Effector memory CD8-positive, alpha-beta T cell (primary cell): ENCODE results near the gene LRRC57.

Source experiments
- ATAC-seq: fragments of 150-1000 bp; cut with Tn5 transposase; replicated peaks from 2 replicates; pipeline ENCODE4 v1.10.0; 2021; ENCODE audit warnings: mild to moderate bottlenecking, moderate library complexity
- DNase-seq, 3 experiments: peaks; one replicate each; pipeline ENCODE4 v3.0.0; 2021
- H3K27ac Mint-ChIP-seq, 2 donors: one replicate each; pipeline ENCODE4 v1.8.0; 2022; ENCODE audit warnings: mild to moderate bottlenecking in 2 of 2, mixed read lengths in 2 of 2, moderate library complexity in 2 of 2
- H3K27me3 Mint-ChIP-seq, 2 donors: one replicate each; pipeline ENCODE4 v1.8.0; 2022; ENCODE audit warnings: mixed read lengths in 2 of 2
- H3K36me3 Mint-ChIP-seq: one replicate; pipeline ENCODE4 v1.8.0; 2022; ENCODE audit warnings: mild to moderate bottlenecking, moderate library complexity, mixed read lengths; ENCODE audit not compliant: insufficient read depth
- H3K4me1 Mint-ChIP-seq, 2 donors: one replicate each; pipeline ENCODE4 v1.8.0; 2022; ENCODE audit warnings: low read depth in 2 of 2, mixed read lengths in 2 of 2
- H3K4me3 Mint-ChIP-seq, 2 donors: one replicate each; pipeline ENCODE4 v1.8.0; 2022; ENCODE audit warnings: mild to moderate bottlenecking in 2 of 2, mixed read lengths in 2 of 2, moderate library complexity in 2 of 2
- H3K9me3 Mint-ChIP-seq, 2 donors: one replicate each; pipeline ENCODE4 v1.8.0; 2022; ENCODE audit warnings: mixed read lengths in 2 of 2

Gene LRRC57

DNA sequence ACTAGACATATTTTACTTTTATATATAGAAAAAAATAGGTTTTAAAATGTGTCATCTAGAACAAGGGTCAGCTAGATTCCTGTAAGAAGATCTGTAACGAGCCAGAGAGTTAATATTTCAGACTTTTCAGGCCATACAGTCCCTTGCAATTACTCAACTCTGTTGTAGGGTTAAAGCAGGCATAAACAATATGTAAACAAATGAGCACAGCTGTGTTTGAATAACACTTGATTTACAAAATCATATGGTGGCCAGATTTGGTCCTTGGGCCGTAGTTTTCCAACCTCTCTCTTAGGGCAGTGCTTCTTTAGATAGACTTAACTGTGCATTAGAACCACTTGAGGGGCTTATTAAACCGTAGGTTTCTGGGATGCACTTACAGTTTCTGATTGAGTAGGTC lies 19.6 kb downstream of the LRRC57 start:
- DNase-seq, result no peak
- no peaks in the 10 kb centered on the region for H3K9me3 Mint-ChIP-seq
- peaks cover 16% of the 10 kb centered on the region for H3K36me3 Mint-ChIP-seq
- no peak overlapping the region for H3K4me3 Mint-ChIP-seq
- H3K27ac Mint-ChIP-seq, result peak overlapping the region in 1 of 2 donors; percentile 52
- no peaks in the 10 kb centered on the region for H3K4me1 Mint-ChIP-seq
- no peak for ATAC-seq
- no peaks in the 10 kb centered on the region for H3K27me3 Mint-ChIP-seq

- H3K27me3 Mint-ChIP-seq, result no peaks in the 10 kb centered on the region
- H3K4me3 Mint-ChIP-seq, result no peak overlapping the region
- ATAC-seq, result no peak
- H3K4me1 Mint-ChIP-seq, result no peaks in the 10 kb centered on the region
- H3K9me3 Mint-ChIP-seq, result no peaks in the 10 kb centered on the region
- H3K27ac Mint-ChIP-seq, result no peak overlapping the region
- H3K36me3 Mint-ChIP-seq, result peaks cover 49% of the 10 kb centered on the region
- DNase-seq, result no peak
Observed at GRCh38 chr15:42523331-42523730, 25.3 kb downstream of the LRRC57 start.

DNA sequence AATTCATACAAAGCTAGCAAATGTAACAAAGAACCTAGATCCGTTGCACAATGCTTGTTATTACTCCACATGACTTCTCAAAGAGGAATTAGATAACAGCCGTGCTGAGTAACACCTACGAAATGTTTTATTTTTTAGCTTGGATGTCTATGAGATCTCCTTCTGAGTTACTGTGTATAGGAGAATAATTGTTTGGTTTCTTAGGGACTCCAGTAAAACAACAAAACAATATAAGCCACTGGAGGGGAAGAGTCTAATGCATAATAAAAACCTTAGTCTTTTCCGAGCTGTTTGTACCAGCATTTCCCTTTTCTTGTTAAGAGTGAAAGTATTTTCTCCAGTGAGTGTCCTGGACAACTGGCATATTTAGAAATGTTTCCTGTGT lies 37.6 kb downstream of the LRRC57 start:
- peaks cover 0 to 3% of the 10 kb centered on the region in 2 donors for H3K4me1 Mint-ChIP-seq
- H3K27me3 Mint-ChIP-seq, result no peaks in the 10 kb centered on the region
- H3K27ac Mint-ChIP-seq, result no peak overlapping the region
- ATAC-seq (no peak), DNase-seq (no peak)
- H3K4me3 Mint-ChIP-seq, result no peak overlapping the region
- H3K9me3 Mint-ChIP-seq, result no peaks in the 10 kb centered on the region
- peaks cover 40% of the 10 kb centered on the region for H3K36me3 Mint-ChIP-seq

GRCh38 chr15:42510258-42511006 lies 38.2 kb downstream of the LRRC57 start:
- peak overlapping the region in 1 of 2 donors; percentile 28 for H3K27ac Mint-ChIP-seq

DNA sequence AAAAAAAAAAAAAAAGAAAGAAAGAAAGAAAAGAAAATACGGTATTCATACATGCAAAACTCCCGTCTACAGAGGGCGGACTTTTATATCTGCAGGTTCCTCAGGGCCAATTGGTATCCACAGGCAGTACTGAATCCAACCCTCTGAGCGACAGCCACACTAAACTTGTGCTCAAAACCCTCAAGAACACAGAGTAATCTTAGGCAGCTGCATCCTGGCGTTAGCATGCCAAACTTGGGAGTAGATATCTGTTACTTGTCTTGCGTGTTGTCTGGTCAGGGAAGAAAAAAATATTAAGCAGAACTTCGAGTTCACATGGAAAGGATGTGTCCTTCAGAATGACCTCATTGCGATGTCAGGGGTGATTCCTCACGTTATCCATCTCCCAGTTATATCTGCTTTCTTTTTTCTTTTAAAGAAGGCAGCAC lies 40.3 kb downstream of the LRRC57 start:
- no peak overlapping the region for H3K27ac Mint-ChIP-seq
- ATAC-seq, result no peak
- DNase-seq, result no peak
- no peak overlapping the region for H3K4me3 Mint-ChIP-seq
- H3K36me3 Mint-ChIP-seq, result peaks cover 26% of the 10 kb centered on the region
- H3K4me1 Mint-ChIP-seq, result peaks cover 0 to 3% of the 10 kb centered on the region in 2 donors
- no peaks in the 10 kb centered on the region for H3K9me3 Mint-ChIP-seq
- no peaks in the 10 kb centered on the region for H3K27me3 Mint-ChIP-seq

More at GRCh38 chr15:42510258-42511006, 38.2 kb downstream of the LRRC57 start:
- no peak overlapping the region for H3K4me3 Mint-ChIP-seq
- peaks cover 38% of the 10 kb centered on the region for H3K36me3 Mint-ChIP-seq
- H3K27me3 Mint-ChIP-seq, result no peaks in the 10 kb centered on the region
- peaks cover 0 to 3% of the 10 kb centered on the region in 2 donors for H3K4me1 Mint-ChIP-seq
- ATAC-seq, result no peak
- no peak for DNase-seq
- no peaks in the 10 kb centered on the region for H3K9me3 Mint-ChIP-seq

- Mint-ChIP-seq H3K27ac (no peak overlapping the region), H3K4me1 (peaks cover 0 to 3% of the 10 kb centered on the region in 2 donors), H3K36me3 (peaks cover 22% of the 10 kb centered on the region), H3K4me3 (no peak overlapping the region), H3K27me3 (no peaks in the 10 kb centered on the region), H3K9me3 (no peaks in the 10 kb centered on the region)
- no peak for DNase-seq
- ATAC-seq, result no peak
Observed at GRCh38 chr15:42507514-42507913, 41.1 kb downstream of the LRRC57 start.

DNA sequence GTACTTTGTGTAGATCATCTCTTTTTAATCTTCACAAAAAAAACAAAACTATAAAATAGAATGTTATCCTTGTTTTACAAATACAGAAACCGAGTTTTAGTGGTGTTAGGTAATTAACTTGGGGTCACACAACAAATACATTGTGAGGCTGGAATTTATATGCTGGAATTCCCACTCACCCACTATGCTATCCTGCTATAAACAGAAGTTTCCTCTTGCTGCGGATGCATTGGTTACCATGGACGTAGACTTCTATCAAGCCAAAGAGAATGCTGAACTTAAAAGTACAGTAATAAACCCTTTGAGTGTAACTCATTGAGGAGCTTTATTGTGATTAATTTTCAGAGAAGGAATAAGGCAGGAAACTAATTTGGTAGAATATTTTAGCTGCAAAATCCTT lies 44.0 kb downstream of the LRRC57 start:
- peaks cover 0 to 2% of the 10 kb centered on the region in 2 donors for H3K4me1 Mint-ChIP-seq
- H3K36me3 Mint-ChIP-seq, result peaks cover 18% of the 10 kb centered on the region
- no peak overlapping the region for H3K4me3 Mint-ChIP-seq
- no peak overlapping the region for H3K27ac Mint-ChIP-seq
- no peaks in the 10 kb centered on the region for H3K27me3 Mint-ChIP-seq
- DNase-seq (no peak), ATAC-seq (no peak)
- H3K9me3 Mint-ChIP-seq, result no peaks in the 10 kb centered on the region

GRCh38 chr15:42503825-42504224 lies 44.8 kb downstream of the LRRC57 start:
- ATAC-seq, result no peak

GRCh38 chr15:42502477-42502876 lies 46.1 kb downstream of the LRRC57 start:
- Mint-ChIP-seq H3K27ac (no peak overlapping the region), H3K36me3 (peaks cover 13% of the 10 kb centered on the region), H3K4me3 (no peak overlapping the region), H3K27me3 (no peaks in the 10 kb centered on the region), H3K4me1 (peaks cover 16 to 17% of the 10 kb centered on the region in 2 donors), H3K9me3 (no peaks in the 10 kb centered on the region)
- DNase-seq (no peak), ATAC-seq (no peak)

More at GRCh38 chr15:42503825-42504224, 44.8 kb downstream of the LRRC57 start:
- Mint-ChIP-seq H3K4me3 (no peak overlapping the region), H3K27me3 (no peaks in the 10 kb centered on the region), H3K4me1 (peaks cover 4 to 6% of the 10 kb centered on the region in 2 donors), H3K9me3 (no peaks in the 10 kb centered on the region), H3K27ac (no peak overlapping the region), H3K36me3 (peaks cover 18% of the 10 kb centered on the region)
- DNase-seq, result no peak

GRCh38 chr15:42499858-42500609 lies 48.6 kb downstream of the LRRC57 start:
- no peak overlapping the region for H3K27ac Mint-ChIP-seq
- ATAC-seq (no peak), DNase-seq (no peak)
- no peaks in the 10 kb centered on the region for H3K27me3 Mint-ChIP-seq
- H3K4me1 Mint-ChIP-seq, result peaks cover 37 to 38% of the 10 kb centered on the region in 2 donors
- H3K4me3 Mint-ChIP-seq, result no peak overlapping the region
- no peaks in the 10 kb centered on the region for H3K9me3 Mint-ChIP-seq
- peaks cover 10% of the 10 kb centered on the region for H3K36me3 Mint-ChIP-seq

DNA sequence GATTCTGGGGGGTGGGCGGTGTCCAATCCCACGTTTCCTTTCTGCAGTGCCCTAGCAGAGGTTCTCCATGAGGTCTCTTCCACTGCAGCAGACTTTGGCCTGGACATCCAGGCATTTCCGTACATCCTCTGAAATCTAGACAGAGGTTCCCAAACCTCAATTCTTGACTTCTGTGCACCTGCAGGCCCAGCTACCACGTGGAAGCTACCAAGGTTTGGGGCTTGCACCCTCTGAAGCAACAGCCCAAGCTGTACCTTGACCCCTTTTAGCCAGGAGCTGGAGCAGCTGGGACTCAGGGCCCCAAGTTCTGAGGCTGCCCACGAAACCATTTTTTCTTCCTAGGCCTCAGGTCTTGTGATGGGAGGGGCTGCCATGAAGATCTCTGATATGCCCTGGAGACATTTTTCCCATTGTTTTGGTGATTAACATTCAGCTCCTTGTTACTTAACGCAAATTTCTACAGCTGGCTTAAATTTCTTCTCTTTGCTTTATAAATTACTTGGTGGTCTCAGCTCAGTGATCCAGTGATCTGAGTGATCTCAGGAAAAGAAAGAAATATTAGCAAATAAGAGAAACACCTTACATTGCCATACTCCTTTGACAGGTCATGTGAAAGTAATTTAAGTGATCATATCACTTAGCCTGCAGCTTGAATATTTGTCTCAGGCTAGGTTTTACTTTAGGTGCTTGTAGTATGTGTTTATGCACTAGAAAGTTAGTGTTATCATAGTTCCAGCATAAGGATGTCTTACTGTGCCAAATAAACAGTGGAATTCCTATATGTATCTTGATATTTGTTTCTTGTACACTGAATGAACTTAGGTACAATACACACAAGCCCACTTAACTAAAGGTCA lies 50.2 kb downstream of the LRRC57 start:
- H3K27me3 Mint-ChIP-seq, result no peaks in the 10 kb centered on the region
- no peaks in the 10 kb centered on the region for H3K9me3 Mint-ChIP-seq
- peak overlapping the region in 1 of 2 donors; percentile 35 for H3K4me3 Mint-ChIP-seq
- ATAC-seq (no peak), DNase-seq (no peak)
- H3K4me1 Mint-ChIP-seq, result peaks cover 47 to 52% of the 10 kb centered on the region in 2 donors
- H3K36me3 Mint-ChIP-seq, result peaks cover 9% of the 10 kb centered on the region
- H3K27ac Mint-ChIP-seq, result peak overlapping the region; percentile 15 to 75

DNA sequence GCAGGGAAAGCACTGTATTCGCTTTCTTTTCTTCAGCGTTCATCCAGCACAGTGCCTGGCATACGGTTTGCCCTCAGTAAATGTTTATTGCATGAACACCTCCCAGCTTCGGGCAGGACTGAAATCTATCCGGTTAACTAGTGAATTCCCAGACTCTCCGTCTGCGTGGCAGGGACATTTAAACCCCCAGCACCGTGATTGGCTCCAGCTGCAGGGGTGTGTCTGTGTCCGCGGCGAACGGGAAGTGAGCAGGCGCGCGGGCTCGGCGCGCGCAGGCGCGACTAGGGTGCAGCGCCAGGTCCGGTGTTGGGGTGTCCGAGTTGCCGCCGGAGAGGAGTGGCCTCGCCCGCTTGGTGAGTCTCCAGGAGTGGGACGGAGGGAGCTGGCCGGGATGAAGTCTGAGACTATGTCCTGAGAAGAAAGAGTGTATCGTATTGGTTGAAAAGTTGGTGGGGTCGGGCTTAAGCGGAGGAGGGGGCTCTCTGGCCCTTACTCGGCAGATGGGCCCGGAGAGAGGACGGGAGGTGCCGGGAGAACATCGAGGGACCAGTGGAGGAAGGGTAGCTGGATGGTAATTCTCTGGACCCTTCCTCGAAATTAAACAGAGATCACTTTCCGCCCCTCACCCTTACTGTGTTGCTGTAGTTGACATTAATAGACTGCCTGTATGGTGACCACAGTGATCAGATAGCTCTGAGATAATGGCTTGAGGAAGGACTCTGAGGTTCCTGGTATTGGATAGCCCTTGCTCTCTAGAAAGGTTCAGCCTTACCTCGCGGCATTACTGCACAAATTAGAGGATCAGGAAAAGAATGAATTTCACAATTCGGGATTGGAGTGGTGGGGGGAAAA lies 53.0 kb downstream of the LRRC57 start, which contains the start of gene SNAP23:
SNAP23 (plus strand) TSS at position 274 of the 852 bp plus-strand sequence. CDS start 16,213 bp downstream, outside the sequence.
- Mint-ChIP-seq H3K36me3 (peaks cover 17% of the 10 kb centered on the region), H3K27me3 (no peaks in the 10 kb centered on the region), H3K9me3 (no peaks in the 10 kb centered on the region), H3K4me1 (peaks cover 52 to 60% of the 10 kb centered on the region in 2 donors), H3K27ac (peak within 1 kb of the TSS; percentile 95 to 97), H3K4me3 (peak within 1 kb of the TSS; percentile 96 to 98)
- peak; percentile 66 to 70 (median 68) for DNase-seq
- peak; percentile 87 for ATAC-seq
